GM18873 (cell line): ENCODE results near the gene ARHGEF9.
"Not testable (repeated sequence)": the region's sequence is repeated elsewhere in the genome, so short reads cannot be mapped to it uniquely, and the experiment has no call there.

Experiments used
- ATAC-seq: cut with Tn5 transposase; IDR thresholded peaks from one replicate; pipeline ENCODE4 v1.9.1; 2021; ENCODE audit warnings: mild to moderate bottlenecking, moderate library complexity, moderate number of reproducible peaks; ENCODE audit not compliant: unreplicated experiment, low FRiP score

ARHGEF9 gene

GRCh38 chrX:63664741-63665140 is 120.3 kb downstream of the ARHGEF9 start:
- no peak for ATAC-seq

DNA sequence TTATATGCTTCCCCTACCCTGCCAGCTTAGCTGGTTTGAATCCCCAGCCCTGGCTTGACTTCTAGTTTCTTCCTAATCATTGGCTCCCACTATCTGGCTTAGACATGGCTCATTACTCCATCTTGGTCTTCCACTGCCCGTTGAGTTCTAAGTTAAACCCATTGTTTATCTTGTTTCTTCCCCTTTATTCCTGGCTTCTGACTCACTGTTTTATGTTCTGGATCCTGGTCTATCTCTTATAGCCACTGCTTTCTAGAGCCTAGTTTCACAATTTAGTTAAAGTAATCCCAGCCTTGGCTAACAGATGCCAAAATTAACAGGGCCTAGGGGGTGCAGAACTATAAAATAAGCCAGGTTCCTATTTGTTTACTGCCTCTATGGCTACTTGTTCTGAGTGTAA is 120.9 kb downstream of the ARHGEF9 start:
- ATAC-seq = no peak

DNA sequence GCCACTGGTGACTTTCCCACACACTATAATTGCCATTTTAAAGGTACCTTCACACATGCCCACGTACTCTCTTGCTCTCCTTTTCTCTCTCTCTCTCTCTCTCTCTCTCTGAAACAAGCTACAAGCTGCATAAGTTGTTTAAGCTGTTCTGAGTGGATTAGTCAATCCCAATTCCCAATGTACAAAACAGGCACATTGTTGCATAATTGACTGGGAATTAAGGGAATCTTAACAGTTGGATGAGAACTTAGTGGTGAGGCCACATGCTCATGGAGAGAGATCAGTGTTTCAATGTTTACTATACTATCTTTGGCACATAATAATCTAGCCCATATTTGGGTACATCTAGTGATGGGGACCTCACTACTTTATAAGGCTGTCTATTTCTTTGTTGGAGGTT is 123.3 kb downstream of the ARHGEF9 start:
- ATAC-seq = no peak

- ATAC-seq = no peak
These were observed 126.1 kb downstream of the ARHGEF9 start for GRCh38 chrX:63658920-63659319.

DNA sequence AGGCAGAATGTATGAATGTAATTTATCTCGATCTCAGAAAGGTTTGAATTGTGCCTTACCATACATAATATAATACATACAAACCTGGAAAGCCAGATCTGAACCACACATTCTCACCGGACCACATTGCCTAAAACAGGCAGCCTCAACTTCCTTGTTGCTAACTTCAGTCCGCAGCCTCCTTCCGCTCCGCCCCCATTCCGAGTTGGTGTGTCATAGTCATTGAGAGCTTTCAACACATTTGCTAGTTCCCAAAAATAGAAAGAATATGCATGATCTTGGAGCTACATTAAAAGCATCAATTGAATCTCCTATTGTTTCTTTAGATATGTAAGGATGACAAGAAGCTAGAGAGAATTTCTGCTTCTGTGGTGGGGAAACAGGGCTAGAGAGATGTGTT is 127.2 kb downstream of the ARHGEF9 start:
- no peak for ATAC-seq

GRCh38 chrX:63656871-63657580 is 128.0 kb downstream of the ARHGEF9 start:
- ATAC-seq = no peak

GRCh38 chrX:63652086-63652765 is 132.8 kb downstream of the ARHGEF9 start:
- no peak for ATAC-seq

DNA sequence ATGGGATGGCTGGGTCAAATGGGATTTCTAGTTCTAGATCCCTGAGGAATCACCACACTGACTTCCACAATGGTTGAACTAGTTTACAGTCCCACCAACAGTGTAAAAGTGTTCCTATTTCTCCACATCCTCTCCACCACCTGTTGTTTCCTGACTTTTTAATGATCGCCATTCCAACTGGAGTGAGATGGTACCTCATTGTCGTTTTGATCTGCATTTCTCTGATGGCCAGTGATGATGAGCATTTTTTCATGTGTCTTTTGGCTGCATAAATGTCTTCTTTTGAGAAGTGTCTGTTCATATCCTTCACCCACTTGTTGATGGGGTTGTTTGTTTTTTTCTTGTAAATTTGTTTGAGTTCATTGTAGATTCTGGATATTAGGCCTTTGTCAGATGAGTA is 139.3 kb downstream of the ARHGEF9 start:
- not testable (repeated sequence) for ATAC-seq

- ATAC-seq = no peak
These were observed 149.3 kb downstream of the ARHGEF9 start for GRCh38 chrX:63635750-63636149.

GRCh38 chrX:63613531-63614028 is 171.4 kb downstream of the ARHGEF9 start:
- no peak for ATAC-seq

- ATAC-seq = no peak
These were observed 199.1 kb downstream of the ARHGEF9 start for GRCh38 chrX:63585936-63586335.
